HK-2 (cell line): ENCODE measurements around the gene TACSTD2.
A peak's percentile ranks its signal among the peaks of the same experiment; 100 is the strongest.
"Not testable (repeated sequence)": the region's sequence is repeated elsewhere in the genome, so short reads cannot be mapped to it uniquely, and the experiment has no call there.

ENCODE experiments used
- DNase-seq: peaks from one replicate; pipeline ENCODE4 v3.0.0-alpha.2; 2018; ENCODE audit not compliant: unreplicated experiment

TACSTD2 gene

DNA sequence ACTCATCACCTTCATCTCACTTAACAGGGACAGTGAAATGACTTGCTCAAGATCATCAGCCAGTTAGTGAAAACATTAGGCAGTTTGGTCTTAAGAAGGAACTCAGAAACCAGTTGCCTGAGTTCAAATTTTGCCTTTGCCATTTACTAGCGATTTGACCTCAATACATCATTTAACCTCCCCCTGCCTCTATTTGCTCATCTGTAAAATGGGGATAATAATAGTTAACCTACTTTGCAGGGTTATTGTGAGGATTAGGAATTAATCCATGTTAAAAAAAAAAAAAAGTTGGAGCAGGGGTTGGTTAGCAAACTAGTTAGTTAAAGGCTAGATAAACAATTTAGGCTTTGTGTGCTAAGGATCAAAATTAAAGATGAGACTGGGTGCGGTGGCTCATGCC lies 10.6 kb upstream of the TACSTD2 start:
- no peak for DNase-seq

DNA sequence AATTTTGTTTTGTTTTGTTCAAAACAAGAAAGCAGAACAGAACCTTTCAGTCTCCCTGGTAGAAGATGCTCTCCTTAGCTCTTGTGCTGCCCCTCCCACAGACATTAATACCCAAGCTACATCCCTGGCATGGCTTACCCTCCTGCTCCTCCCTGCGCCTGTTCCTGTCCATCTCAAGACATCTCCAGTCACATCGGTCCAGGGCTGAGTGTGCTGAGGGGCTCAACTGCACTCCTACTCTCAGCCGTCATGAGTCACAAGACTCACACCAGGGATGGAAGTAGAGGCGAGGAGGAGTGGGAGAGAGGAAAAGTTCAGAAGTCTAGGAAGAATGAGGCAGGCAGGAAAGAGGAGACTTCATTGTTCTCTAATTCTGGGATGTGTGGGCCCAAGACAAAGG lies 9.2 kb upstream of the TACSTD2 start:
- DNase-seq = no peak

DNA sequence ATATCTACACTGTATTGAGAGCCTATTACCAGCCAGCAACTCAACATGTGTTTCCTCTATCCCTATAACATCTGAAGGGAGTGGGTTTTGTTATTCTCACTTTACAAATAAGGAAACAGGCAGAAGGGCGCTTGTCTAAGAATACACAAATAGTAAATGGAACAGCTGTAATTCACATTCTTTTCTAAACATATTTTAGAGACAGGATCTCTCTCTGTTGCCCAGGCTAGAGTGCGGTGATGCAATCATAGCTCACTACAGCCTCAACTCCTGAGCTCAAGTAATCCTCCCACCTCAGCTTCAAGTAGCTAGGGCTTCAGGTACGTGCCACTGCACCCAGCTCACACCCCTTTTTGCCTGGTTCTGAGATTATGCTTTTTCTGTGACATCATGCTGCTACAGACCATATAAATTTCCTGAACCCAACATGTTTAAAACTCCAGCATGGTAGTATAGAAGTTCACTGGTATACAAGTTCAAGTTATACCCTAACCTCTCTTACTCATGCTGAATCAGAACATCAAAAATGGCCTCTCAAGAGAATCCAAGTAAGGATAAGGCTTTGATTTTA lies 8.6 kb upstream of the TACSTD2 start:
- DNase-seq = no peak

DNA sequence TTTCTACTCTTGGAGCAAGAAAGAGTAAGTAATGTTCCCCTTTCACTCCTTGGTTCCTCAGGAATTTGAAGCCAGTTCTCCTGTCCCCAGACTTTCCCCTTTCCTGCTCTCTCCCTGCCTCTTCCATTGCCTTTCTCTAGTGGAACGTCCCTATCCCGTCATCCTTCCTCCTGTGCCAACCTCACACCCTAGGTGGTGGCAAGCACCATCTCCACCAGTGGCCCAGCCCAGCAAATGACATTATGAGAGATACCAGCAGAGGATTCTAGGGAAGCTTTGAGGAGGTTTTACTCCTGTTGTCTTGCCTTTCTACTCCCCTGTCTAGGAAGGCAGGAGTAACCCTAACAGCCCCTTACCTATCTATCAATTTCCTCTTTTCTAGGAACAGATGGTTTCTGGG lies 8.1 kb upstream of the TACSTD2 start:
- no peak for DNase-seq

DNA sequence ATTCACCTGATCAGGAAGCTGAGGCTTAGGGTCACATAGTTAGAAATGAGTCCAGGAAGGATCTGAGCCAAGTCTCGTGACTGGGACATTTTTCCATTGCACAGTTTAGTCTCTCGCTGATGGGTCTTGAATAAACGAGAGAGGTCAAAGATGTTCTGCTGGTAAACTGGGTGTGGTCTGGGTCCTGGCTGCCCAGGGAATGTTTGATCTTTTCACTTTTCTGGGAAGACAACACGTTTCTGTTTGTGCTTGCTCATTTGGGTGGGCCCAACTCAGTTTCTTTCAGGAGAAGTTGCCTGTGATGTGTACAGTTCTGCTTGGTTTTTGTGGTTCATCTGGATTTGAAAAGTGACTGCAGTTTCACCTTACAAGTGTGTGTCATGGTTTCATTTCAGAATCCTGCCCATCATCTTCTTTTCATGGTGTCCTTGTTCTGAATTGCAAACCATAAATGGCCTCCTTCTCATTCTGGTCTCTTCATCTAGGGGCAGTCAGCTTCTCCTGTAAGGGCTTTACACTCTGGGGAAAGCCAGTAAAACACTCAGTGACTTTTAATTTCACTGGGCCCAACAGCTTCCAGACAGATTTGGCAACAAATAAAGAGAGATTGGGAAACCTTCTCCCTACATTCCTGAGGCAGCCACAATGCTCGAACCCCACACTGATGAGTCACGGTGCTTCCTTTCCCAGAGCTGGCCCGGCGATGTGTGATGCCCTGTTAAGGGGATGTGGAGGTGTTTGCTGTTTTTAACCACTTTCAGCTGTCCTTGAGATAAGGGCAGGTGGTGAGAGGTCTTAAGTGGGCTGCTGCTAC lies 7.2 kb upstream of the TACSTD2 start:
- peak; percentile 78 for DNase-seq

DNA sequence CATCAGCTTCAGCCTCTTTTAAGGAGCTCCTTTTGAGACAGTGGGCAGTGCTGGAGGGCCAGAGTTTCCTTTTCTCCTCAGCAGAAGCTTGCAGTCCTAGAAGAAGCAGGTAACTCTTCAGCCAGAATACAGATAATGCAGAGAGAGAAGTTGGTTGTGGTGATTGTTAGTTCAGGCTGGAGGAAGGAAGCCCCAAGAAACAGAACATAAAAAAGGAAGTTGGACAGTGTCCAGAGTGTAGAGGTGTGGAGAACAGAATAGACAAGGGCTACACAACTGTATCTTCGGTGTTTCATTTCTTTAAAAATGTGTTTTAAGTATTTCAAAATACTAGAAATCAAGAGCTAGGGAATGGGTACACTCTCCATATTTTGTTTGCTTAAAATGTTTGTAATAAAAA lies 6.4 kb upstream of the TACSTD2 start:
- no peak for DNase-seq

DNA sequence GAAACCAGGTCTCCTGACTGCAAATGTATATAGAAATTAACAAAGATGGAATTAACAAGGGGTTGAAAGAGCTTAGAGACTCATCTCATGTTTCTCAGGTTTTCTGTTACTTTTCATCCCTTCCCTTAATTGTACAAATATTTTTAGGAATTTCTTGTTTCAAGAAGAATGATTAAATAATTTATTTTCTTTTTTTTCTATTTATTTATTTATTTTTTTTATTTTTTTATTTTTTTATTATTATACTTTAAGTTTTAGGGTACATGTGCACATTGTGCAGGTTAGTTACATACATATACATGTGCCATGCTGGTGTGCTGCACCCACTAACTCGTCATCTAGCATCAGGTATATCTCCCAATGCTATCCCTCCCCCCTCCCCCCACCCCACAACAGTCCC lies 5.1 kb upstream of the TACSTD2 start:
- not testable (repeated sequence) for DNase-seq

DNA sequence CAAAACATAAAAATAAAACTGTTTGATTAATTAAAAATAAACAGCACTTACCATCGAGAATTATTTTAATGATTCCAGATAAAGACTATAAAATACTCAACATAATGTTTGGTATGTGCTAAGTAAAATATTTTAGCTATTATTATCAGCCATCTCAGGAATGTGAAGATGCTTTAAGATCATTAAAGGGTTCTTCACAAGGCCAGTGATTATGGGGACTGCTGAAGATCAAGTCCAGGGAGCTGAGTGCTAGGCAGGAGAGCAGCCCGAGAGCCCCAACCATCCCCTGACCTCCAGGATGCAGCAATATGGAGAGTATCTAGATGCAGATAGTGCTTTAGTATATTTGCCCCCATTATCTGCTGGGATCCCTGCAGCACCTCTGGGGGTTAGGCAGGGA lies 4.6 kb upstream of the TACSTD2 start:
- no peak for DNase-seq

DNA sequence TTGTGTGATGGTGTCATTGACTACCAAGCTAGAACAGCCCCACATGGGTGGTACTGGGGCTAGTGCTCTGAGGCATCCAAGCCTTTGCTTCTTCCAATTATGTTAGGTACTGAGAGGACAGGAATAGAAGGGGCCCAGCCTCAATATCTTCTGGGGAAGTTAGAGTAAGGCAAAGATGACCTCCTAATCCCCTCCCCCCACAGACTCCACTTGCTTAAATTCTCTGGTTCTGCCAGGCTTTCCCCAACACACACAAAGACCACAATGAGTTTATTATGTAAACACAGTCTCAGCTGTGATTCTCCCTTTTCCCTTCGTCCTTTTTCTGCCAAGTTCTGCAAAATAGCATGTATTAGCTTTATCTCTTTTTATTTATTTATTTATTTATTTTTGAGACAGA lies 3.1 kb upstream of the TACSTD2 start:
- DNase-seq = no peak

DNA sequence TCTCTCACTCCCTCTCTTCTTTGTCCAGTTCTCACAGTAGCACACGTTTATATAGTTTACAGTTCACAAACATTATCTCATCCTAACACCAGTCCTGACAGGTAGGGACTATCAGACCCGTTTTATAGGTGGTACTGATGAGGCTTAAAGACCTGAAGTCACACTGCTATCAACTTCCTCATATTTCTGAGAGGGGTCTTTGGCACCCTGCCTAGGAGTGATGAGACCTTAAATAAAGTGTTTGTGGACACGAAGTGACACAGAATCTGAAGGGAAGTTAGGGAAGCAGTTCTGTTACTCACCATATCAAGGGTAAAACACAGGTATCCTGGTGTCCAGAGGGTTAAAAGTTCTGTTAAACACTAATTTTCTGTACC lies 590 bp upstream of the TACSTD2 start:
- no peak for DNase-seq

DNA sequence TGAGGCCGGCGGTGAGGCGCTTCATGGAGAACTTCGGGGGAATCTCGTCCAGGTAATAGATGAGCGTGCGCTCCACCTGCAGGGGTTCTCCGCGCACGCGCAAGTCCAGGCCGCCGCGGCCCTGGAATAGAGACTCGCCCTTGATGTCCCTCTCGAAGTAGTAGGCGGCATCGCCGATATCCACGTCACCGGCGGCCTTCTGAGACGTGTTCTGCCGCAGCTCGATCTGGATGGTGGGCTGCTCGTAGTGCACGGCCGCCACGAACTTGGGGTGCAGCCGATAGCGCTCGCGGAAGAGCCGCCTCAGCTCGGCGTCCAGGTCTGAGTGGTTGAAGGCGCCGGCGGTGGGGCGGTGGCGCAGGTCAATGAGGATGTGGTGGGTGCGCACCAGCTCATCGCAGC lies 726 bp downstream of the TACSTD2 start:
- DNase-seq = no peak

DNA sequence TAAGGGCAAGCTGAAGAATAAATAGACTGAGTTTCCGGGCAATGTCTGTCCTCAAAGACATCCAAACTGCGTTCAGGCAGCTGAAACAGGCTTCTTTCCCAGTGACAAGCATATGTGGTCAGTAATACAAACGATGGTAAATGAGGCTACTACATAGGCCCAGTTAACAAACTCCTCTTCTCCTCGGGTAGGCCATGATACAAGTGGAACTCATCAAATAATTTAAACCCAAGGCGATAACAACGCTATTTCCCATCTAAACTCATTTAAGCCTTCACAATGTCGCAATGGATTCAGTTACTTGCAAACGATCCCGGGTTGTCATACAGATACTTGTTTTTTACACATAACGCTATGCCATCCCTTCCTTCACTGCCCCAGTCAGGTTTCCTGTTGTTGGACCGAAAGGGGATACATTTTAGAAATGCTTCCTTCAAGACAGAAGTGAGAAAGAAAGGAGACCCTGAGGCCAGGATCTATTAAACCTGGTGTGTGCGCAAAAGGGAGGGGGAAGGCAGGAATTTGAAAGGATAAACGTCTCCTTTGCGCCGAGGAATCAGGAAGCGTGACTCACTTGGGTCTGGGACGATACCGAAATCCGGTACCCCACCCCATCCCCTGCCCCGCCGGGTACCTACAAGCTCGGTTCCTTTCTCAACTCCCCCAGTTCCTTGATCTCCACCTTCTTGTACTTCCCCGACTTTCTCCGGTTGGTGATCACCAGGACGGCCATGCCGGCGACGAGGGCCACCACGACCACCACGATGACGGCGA lies 1.3 kb downstream of the TACSTD2 start:
- DNase-seq = no peak

DNA sequence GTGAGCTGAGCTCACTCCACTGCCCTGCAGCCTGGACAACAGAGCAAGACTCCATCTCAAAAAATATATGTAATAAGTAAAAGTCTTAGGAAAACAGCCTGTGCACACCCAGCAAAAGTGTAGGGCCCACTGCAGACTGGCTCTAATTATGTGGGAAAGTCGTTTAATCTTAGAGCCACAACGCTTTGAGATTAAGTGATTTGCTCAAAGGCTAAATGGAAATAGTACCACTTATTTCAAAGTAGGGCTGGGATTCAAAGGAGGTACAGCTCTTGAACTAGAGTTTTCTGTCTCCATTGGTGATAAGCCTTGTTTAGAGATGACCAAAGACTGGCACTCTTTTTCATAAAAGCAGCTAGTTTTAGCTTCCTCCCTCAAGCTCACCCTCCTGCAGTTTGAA lies 2.2 kb downstream of the TACSTD2 start:
- DNase-seq = no peak

DNA sequence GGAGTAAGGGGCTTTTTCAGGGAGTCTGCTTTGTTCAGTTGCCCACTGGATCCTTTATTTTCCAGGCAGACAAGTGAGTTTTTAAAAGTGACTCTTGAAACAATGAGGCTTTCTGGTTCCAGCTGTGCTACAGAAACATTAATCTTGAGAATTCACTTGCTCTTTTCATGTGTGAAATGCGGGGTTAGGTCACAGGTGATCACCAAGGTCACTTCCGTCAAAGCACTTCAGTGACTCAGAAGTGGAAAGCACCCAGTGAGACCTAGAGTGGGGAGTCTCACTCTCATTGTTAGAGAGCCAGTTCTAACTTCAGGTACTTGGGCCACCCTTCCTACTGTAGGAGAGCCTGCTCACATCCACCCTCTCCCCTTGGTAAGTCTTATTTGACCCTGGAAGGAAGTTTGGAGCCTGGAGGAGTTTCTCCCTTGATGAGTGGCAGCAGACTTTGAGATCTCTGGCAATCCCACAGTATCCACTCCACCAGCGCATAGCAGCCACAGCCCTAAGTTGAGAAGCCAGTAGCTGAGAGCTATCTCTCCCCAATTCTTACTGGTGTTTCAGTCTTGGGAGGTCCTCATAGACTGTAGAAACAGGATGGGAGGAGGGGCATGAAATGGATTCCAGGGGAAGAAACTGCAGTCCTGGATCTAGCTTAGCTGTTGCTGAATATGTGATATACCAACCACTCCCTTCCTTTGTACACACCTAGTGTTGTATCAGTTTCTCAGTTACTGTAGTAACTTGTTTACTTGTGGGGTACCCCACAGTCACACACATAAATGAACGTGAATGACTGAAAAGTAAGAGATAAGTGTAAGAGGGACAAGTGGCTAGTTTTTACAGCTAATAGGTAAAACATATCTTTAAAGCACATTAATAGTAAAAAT lies 3.1 kb downstream of the TACSTD2 start:
- peak; percentile 19 for DNase-seq

DNA sequence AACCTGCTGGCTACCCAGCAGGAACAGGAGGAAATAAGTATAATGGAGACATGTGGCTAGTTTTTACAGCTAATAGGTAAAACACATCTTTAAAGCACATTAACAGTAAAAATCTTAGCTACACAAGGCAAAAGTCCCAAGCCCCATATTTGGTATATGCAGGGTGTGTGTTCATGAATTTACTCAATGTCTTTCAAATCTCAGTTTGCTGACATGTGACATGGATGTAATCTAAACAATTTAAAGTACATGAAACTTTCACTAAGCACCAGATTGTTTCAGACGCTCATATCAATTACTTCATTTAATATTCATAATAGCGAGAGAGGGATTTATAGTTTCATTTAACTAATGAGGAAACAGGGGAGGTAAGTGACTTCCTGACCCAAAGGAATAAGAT lies 3.9 kb downstream of the TACSTD2 start:
- DNase-seq = no peak

DNA sequence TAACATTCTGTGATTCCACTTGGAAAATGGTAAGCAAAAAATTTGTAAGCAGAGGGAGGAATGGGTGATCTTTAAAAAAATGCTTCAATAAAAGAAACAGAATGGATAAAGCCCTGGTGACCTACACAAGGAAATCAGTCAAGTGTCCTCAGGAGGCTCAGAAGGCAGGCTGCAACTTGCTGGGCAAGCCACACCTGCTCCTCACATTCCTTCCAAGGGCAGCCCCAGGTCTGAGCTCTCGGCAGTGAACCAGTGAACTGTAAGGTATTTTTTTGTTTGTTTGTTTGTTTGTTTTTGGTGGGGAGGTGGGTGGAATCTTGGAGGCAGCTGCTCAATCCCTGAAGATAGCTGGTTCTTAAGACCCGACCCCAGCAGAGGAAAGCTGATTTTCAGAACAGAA lies 4.4 kb downstream of the TACSTD2 start:
- no peak for DNase-seq

DNA sequence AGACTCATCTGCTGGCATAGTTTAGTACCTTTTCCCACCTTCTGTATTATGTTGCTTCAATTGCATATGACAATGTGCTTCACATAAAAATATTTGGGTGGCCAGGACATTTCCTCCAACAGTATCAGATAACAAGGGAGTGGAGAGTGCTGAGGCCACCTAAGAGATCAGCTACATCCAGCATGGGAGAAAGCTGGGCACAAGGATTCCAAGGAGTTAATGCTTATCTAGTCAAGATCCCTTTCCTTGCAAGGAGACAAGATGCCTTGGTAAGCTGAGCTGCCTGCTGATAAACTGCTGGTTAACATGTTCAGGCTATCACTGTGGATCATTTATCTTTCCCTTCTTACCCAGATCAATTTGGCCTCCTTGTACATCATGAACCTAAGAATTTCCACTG lies 5.4 kb downstream of the TACSTD2 start:
- DNase-seq = no peak

DNA sequence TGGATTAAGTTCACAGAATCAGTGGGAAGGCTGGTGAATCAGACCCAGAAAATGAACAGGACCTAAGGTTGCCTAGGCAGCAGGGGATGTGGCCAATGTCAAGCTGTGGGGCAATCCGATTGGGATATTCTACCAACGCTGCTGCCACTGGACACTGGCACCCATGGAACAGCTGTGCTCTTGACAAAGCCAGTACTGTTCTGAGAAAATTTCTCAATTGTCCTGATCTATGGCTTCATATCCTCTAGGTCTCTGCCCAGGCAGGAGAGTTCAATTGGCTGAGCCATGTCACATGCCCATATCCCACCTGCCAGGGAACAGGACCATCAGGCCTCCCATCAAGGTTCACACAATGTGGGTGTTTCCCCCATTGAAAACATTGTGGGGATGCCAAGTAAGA lies 6.2 kb downstream of the TACSTD2 start:
- DNase-seq = no peak

DNA sequence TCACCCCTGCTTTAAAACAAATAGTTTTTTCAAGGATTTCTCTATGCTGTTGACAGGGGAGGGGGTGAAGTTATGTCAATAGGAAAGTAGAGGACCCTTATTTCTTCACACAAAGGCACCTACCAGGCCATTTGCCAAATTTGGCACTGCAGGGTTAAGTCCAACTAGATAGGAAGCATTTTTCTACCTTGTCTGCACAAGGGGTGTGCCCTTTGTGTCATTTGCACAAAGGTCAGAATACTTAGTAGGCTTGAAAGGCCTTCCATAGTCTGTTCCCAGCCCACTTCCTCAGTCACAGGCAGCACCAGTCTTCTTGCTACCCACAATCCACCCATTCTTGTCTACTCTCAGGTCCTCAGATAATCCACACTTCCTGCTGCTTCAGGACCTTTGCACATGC lies 7.0 kb downstream of the TACSTD2 start:
- no peak for DNase-seq

DNA sequence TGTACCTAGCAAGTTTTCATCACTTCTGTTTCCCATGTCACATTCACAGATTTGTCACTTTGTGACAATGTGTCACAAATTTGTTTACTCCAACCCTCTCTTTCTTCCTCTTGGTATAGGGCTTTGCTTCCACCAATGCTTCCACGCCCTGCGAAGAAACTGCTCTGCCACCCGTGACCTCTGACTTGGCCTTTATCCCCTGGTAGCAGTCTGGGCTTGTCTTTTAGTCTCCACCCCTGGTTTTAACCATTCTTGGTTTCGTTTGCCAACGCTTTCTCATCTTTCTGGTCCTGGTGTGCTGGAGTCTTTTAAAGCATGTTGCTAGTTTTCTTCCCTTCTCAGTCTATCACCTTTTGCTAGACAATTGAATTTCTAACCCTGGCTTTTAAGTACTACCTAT lies 8.1 kb downstream of the TACSTD2 start:
- no peak for DNase-seq

DNA sequence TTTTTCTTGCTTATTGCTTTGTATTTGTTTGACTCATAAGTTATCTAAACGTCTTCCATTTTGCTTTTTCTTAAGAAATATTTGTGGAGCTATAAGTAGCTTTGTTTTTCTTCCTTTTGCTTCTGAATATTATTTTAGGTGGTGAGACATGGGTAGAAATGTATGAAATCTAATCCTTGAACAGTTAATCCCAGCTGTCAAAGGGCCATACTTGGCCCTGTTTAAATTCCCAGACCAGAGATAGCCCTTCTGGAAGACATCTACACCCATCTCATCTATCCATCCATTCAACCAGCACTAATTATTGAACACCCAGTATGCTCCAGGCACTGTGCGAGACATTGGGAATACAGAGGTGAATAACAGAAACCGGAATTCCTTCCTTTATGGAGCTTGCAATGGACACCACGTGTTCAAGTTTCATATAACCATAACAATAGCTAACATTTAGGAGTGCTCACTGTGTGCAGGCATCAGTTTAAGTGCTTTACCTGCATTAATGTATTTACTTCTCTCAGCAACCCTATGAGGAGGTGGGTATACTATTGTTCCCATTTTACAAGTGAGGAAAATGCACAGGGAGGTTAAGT lies 8.7 kb downstream of the TACSTD2 start:
- DNase-seq = no peak

DNA sequence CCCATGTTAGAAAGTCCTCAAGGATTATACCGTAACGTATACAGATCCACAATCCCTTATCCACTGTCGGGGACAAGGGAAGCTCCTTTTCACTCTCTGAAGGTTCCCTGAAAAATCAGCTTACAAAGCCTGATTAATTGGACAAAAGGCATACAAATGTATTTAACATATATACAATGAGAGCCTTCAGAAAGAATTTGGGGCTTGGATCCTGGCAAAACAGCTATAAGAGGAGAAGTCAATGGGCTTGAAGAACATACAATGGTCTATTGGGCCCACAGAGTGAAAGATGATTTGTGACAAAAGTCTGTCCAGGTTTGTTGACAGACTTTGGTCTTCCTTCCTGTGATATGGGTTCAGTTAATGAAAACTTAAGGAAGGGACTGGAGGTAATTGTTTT lies 10.7 kb downstream of the TACSTD2 start:
- DNase-seq = no peak
